Right lung (tissue), 10 donors: ENCODE measurements around the gene TTR. TPM values are rescaled to one million over a fixed set of nuclear protein-coding genes. Genes with fewer than 3 reads are reported as not detected.

Source experiments
- DNase-seq, 2 donors: peaks; one replicate each; pipeline ENCODE4 v3.0.0-alpha.2; 2013
- long read RNA-seq, 8 donors: transcript quantifications; one replicate each; lab custom pipeline, GENCODE V29; 2026
- polyA plus RNA-seq, 5 donors: library from polyadenylated mRNA; unstranded; fragments of 120-200 nt; gene quantifications; one replicate each; pipeline versions ENCODE4 v1.2.1 to v1.2.3, GENCODE V29; 2013; ENCODE audit warnings: inconsistent platforms in 1 of 5, low replicate concordance in 1 of 5; ENCODE audit not compliant: insufficient read length in 5 of 5, insufficient read depth in 1 of 5

The TTR gene
- 10 to 100 TPM in 1 of 5 donors, 1 to 10 TPM in 1, under 1 TPM in 2, not detected in 1; 0.30 to 12.0 (median 1.5) TPM for polyA plus RNA-seq
- long read RNA-seq, donor 1, partial matches to known transcripts = 0 of 5 reads
- long read RNA-seq, donor 1, other reads (novel, unspliced or antisense) = 0 of 5 reads
- long read RNA-seq, donor 2, partial matches to known transcripts = 0 of 1 reads
- long read RNA-seq, donor 2, other reads (novel, unspliced or antisense) = 0 of 1 reads
- long read RNA-seq, donor 3, partial matches to known transcripts = 0 of 1 reads
- long read RNA-seq, donor 3, other reads (novel, unspliced or antisense) = 0 of 1 reads
- long read RNA-seq, donor 4 = 0 reads
- long read RNA-seq, donor 5, transcript TTR-201 (4 exons, 957 nt) = major isoform, 18 of 47 reads
- long read RNA-seq, donor 5, transcript TTR-203 (3 exons, 956 nt) = minor isoform, 5 of 47 reads
- long read RNA-seq, donor 5, partial matches to known transcripts = 23 of 47 reads
- long read RNA-seq, donor 5, other reads (novel, unspliced or antisense) = 0 of 47 reads
- long read RNA-seq, donor 6, transcript TTR-201 (4 exons, 957 nt) = major isoform, 9 of 9 reads
- long read RNA-seq, donor 6, partial matches to known transcripts = 0 of 9 reads
- long read RNA-seq, donor 6, other reads (novel, unspliced or antisense) = 0 of 9 reads
- long read RNA-seq, donor 7 = 0 reads
- long read RNA-seq, donor 8, partial matches to known transcripts = 0 of 1 reads
- long read RNA-seq, donor 8, other reads (novel, unspliced or antisense) = 0 of 1 reads

DNA sequence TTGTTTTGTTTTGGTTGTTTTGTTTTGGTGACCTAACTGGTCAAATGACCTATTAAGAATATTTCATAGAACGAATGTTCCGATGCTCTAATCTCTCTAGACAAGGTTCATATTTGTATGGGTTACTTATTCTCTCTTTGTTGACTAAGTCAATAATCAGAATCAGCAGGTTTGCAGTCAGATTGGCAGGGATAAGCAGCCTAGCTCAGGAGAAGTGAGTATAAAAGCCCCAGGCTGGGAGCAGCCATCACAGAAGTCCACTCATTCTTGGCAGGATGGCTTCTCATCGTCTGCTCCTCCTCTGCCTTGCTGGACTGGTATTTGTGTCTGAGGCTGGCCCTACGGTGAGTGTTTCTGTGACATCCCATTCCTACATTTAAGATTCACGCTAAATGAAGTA, at the start of gene TTR:
Gene TTR (plus strand): TSS at position 250 of the 400 bp plus-strand sequence. CDS start 26 bp downstream, at position 276.
- DNase-seq = no peak

DNA sequence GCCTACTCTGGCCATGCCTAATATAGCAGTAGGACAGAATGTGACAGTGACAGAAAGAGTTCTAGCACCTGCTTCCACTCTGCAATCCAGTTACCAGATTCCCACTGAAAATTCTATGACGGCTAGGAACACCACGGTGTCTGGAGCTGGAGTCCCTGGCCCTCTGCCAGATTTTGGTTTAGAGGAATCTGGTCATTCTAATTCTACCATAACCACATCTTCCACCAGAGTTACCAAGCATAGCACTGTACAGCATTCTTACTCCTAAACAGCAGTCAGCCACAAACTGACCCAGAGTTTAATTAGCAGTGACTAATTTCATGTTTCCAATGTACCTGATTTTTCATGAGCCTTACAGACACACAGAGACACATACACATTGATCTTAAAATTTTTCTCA, 45.2 kb upstream of the TTR start:
- DNase-seq = no peak

DNA sequence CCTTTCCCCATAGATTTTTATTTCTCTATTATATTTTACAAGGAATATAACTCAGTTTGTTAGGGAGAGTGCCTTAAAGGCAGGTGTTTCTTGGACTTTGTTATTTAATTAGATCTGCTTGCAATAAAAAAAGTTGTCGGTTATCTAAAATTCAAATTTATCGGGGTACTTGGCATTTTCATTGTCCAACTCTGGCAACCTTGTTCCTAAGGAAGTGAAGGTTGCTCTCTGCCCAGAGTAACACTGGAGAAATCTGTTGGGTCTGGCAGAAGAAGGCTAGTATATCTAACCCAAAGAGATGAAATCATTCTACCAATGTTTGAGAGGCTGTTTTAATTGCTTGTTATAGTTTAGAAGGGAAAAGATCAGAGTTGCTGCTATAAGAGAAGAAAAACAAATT, 42.8 kb upstream of the TTR start:
- DNase-seq = no peak

DNA sequence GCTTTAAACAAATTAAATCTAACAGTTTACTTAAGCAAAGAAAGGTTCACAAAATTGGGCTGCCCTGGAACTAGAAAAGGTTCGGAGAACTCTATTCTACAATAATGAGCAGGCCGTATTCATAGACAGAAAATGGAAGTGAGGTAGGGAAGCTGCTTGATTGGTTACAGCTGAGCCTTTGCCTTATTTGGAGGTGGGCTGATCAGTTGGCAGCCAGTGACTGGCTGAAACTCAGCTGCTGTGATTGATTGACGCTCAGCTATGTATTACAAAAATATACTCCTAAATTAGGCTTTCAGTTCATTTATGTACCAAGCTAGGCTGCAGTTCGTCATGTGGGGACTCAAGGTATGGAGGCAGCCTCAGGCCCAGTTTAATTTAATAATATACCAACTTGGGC, 42.3 kb upstream of the TTR start:
- no peak for DNase-seq

DNA sequence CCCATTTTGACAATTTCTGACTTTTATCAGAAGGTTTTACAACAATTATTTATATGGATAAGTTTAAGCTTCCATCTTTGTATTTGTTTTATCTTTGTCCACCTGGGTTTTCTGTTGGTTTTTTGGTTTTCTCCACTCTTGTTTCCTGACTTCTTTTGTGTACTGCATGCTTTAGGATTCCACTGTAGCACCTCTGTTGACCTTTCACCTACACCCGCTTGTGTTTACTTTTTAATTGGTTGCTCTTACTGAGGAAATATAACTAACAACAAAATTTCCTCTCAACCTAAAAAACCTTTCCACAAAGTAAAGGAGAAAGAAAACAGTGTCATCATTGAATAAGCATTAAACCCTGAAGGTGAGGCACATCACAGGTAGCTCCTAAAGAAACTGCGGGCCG, 39.8 kb upstream of the TTR start:
- DNase-seq = no peak

DNA sequence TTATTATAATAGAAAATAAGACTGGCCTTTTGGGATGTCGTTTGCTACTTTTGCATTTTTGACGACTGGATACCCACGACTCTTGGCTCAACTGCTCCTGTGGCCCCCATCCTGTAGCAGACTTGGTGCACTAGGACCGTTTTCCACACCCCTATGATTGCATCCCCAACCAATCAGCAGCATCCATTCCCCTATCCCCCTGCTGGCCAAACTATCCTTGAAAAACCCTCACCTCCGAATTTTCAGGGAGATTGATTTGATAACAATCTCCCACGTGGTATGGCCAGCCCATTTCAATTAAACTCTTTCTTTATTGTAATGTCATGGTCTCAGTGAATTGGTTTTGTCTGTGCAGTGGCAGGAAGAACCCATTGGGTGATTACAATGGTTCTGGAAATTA, 37.9 kb upstream of the TTR start:
- no peak for DNase-seq

DNA sequence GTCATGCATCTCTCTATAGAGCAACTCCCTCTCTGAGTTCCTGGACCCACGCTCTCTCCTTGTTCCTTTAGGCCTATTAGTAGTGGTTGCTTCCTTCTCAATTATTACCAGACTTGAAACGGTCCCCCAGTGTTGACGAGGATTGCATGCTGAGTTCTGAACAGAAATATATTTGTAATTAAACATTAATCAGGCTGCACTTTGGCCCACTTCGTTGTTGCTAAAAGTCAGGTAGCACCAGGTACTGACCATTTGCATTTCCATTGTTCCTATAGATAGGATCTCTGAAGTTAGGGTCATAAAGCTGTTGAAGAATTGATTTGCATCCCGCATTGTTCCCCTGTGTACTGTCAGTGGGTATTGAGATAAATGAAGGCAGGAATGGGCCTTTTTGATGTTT, 36.9 kb upstream of the TTR start:
- DNase-seq = no peak

DNA sequence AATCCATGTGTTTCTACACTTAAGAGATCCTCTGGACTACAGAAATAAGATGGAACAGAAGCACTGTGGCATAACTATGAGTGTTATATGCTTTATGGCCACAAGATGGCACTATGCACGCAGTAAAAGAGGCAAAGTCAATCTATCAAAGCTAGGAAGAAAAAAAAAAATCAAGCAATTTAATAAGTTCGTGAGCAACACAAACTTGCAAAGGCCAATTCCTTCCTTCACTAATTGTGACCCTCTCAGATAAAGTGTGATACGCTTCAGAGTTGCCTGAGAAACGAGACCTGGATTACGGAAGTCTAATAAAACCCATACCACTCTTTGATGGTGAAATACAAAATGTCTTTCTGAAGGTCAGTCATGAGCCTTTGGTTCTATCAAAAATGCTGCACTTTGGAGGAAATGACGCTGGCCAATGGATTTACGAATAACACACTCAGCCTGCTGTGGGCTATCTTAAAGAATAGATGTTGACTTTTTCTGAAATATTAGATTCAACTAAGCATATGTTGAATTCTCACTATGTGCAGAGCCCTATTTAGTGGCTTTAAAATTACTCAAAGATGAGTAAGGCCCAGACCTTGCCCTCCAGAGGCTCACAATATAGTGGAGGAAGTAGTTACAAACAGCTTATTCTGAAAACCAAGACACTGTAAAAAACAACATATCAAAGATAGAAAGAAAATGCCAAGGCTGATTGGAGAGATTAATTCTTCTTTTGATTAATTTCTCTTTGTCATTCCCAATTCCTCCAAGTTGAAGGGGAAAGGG, 35.5 kb upstream of the TTR start:
- peak; percentile 53 to 77 for DNase-seq

DNA sequence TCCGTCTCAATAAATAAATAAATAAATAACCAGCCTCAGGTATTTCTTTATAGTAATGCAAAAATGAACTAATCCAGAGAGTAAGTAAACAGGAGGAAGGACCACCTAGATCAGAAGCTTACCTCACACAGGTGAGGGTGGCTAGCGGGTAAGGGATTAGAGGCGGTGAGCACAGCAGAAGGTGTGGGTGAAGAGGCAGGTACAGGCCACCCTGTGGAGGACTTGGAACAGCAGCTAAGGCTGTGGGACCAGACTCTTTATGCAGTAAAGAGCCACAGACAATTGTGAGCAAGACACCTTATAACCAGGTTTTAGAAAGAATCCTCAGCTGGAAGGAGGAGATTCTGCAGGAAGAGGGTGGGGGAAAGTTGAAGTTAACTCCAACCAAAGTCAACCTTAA, 34.2 kb upstream of the TTR start:
- DNase-seq = no peak

DNA sequence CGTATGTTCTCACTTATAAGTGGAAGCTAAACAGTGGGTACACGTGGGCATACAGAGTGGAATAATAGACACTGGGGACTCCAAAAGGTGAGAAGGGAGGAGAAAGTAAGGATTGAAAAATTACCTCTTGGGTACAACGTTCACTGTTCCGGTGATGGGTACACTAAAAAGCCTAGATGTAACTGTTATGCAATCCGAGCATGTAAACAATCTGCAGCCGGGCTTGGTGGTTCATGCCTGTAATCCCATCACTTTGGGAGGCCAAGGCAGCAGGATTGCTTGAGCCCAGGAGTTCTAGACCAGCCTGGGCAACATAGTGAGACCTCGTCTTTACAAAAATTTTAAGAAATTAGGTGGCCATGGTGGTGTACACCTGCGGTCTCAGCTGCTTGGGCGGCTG, 33.1 kb upstream of the TTR start:
- DNase-seq = no peak

DNA sequence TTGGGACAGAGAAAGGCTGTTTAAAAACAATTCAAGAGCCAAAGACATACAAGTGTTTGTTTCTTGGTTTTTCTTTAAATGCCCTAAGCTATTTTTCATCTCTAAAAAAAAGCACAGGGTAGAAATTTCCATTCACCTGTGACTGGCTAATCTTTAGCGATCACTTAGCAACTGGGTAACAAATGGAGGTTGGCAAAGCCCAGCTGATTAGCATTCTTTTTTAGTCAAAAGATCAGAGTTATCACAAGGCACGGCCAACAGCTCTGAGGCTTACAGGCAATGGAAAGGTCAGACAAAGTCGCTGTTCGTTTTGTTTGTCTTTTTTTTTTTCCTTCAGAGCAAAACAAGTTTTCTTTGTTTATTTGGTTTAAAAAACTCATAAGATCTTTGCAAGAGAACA, 29.0 kb upstream of the TTR start:
- no peak for DNase-seq

DNA sequence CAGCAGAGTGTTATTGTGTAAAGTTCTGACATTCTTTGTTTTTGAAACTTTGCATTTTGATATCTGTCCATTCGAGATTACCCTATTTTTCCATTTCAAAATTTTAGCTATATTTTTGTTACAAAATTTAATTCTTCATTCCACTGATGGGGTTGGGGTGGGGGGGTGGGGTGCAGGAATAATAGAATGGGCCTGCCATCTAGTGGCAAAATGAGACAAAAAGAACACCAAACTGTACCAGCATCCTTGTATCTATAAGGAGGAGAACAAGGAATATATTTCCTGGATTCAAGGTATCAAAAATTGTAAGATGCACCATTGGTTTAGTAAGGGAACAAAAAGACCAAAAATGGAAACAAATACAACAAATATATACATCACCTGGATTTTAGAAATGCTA, 27.9 kb upstream of the TTR start:
- no peak for DNase-seq

DNA sequence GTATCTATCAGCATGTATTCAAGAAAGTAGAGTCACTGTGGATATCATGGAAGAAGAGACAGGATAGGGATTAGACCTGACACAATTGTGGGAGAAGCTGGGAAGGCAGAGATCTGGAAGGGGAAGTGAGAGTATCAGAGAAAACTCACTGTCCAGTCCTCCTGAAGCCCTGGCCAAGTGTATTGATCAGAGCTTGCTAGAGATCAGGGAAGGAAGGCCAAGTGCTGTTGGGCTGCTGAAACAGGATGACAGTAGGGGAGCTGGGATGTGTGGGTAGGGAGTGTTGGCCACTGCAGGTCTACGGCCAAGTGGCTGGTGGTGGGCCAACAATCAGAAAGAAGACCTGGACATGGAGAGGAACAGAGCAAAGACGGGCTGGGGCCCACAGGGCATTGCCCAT, 26.3 kb upstream of the TTR start:
- DNase-seq = no peak

DNA sequence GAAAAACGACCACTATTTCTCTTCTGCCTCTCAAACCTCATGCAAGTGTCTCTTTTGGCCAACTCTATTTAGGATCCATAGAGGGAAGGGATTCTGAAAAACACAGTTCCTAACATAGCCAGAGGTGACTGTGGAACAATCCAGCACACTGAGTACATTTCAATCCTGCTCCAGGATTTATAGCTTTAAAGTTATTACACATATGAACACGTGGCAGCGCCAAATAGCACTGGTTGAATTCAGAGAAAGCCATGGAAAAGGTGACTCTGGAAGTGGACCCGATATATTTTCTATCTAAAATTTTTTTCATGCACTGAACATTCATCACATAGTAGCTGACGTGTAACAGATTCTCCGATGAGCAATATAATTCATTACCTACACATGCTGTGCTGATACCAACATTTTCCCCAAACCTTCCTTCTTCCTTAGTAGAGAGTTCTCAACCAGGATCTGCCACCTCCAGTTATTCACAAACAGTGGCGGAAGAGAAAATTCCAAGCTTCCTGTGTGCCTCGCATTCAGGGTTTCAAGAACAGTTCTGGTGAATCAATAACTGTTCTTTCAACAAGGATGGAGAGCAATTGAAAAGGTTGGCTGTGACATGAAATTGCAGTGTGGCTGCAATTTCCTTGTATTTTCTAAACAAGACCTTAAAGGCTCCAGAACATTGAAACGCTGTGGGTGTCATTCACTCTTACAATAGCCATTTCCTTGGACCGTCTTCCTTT, 25.7 kb upstream of the TTR start:
- DNase-seq = no peak

DNA sequence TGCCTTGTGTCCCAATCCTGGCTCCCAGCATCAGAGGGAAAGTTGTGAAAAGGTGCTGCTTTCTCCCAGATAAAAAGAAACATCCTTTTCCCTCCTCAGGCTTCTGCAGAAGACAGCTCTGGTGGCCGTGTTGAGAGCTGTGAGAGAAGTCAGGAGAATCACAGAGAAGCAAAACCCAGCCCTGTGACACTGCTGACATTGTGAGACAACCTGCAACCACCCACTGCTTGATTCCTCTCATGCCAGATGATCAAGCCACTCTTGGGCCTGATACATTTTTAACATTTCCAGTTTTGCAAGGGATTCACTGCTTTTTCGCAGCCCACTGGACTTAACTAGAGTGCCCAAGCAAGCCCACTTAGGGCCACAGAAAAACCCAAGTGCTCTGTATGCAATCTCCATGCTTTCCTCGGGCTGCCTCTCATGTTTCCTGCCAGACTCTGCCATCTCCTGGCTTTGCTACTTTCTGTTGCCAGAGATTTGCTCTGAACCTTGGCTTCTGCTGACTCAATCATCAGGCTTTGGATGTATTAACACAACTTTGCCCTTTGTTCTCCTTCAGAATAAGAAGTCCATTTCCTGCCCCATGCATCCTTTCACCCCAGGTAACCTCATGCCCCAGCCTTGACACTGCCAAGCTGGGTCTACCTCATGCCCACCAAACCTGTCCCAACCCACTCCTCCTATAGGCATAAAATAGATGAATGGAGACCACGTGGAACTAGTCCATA, 24.9 kb upstream of the TTR start:
- no peak for DNase-seq

DNA sequence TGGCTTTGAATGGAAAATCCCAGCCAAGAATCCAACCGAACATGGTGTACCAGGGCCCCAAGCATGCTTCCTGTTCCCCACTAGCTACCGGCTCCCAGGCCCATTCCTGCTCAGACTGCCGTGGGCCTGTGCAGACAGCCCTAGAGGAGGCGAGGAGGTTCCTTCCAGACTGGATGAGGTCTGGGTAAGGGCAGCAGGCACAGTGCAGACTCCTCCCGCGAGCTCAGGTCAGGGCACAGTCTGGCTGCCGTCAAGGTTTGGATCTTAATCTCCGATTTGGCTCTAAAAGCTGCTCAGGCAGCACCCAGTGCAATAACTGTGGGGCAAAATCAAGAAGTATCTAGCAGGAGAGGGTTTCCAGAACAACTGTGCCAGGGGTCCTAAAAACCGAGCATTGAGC, 19.3 kb upstream of the TTR start:
- DNase-seq = no peak

DNA sequence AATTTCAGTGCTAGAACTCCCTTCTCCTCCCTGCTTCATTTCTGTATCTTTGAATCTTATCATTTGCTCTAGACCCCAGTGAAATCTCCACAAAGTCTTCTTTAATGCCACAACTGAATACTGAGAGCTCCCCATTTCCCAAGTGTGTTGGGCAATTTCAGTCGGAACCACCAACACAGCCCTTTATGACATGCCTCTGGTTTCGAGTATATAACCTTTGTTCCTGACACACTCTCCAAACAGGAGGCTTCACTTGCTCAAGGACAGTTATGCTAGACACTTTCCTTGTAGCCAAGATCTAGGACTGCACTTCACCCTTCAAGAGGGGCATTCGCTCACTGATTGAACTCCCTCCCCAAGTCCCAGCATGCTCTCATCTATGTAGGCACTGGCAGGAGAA, 18.6 kb upstream of the TTR start:
- no peak for DNase-seq

DNA sequence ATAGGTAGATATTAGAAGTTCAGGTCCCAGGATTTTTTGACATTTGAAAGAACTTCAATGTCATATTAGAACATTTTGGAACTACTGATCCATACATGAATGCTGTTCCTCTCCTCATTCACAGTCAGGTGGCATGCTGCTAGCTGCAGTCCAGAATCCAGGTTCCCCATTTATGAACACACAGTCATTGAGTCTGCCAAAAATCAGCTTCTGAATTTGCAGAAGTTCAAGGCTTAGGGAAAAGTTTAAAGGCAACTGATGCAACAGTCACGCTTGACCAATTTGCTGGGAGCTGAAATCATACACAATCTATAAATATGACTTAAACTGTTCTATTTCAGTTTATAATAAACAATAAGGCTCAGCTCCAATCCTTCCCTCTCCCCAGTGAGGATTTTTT, 17.3 kb upstream of the TTR start:
- no peak for DNase-seq

DNA sequence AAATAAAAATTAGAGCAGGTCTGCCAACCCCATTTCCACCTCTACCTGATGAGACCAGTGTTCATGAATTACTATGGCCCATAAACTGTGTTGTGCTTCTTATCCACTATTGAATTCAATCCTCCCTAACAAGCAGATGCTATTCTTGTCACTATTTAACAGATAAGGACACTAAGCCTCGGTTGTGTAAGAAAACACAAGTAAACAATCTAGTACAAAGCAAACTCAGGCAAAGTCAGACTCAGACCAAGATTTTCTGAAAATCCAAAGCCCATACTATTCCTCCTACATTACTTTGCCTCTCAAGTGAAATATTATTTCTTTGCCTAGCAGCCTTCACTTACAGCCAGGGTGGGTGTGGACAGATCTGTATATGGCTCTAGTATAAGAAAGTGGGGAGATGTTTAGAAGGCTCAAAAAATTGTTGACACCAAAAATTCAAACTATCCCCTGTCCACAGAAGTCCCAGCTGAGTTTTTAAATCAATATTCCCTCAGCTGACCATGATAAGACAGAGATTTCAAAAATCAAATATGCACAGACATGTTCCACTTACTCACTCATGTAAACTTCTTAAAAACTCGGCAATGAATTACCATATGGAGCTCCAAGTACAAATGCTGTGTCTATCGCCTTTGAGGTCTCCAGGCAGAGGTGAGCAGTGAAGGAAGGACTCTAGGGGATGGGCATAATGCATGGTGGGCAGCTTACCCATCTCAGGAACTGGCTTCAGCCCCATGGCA, 16.0 kb upstream of the TTR start:
- DNase-seq = no peak

DNA sequence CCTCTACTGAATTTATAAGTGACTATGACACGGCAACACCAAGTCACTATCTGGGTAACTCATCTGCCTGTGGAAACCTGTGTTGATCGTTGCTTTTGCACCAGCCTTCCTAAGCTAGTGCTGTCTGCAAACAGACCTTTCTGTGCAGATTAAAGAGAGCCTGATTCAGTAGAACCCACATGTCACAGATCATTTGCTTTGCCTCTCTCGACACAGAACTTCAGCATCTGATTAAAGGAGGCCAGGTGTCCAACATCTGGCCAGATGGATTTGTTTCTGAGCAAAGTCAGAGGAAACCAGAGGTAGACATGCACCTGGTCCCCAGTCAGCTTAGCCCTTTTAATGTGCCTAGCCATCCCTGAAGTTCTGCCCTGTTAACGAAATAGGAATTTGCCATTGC, 15.0 kb upstream of the TTR start:
- DNase-seq = no peak
